ENCODE measurements around the gene CADPS2. TPM values are rescaled to one million over a fixed set of nuclear protein-coding genes. Genes with fewer than 3 reads are reported as not detected.

CADPS2 gene
- total and polyA plus RNA-seq, 2 of the 8 experiments (the other 6 are each of a cell fraction or from before 2014, with no cell fraction given), result 8.9 to 22.3 TPM

DNA sequence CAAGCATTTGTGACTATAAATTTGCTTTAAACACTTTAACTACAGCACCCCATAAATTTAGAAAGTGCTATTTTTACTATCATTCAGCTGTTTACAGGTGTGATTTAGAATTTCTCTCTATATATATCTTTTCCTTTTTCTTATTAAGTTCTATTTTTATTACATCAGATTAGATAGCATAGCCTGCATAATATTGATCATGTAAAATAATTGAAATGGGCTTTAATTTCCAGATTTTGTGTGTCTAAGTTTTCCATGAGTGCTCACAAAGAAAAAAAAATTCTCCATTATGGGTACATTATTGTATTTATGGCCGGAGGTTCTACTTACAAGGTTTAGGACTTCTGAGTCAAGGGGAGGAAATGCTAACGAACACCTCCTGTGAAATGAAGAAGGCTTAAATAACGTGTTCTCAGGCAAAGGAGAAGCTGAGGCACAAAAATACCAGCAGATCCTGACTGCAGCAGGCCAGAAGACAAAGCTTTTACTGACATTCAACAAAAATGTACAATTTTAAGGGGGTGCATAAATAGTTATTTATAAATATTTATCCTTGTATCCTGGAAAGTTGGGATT is 301.5 kb downstream of the CADPS2 start:
- no peak overlapping the region for H4K8ac ChIP-seq (ENCODE audit: extremely low read depth, insufficient read depth, low read length)
- no peak overlapping the region for H3K27ac ChIP-seq (ENCODE audit: low read depth, low read length)
- no peak overlapping the region for H3K56ac ChIP-seq (replicated peaks; ENCODE audit: insufficient read length, low read depth, low read length)
- no peak overlapping the region for H2AFZ ChIP-seq (ENCODE audit: low read length)
- no peak for FAIRE-seq
- H3K4me3 ChIP-seq (ENCODE audit: extremely low read depth in 1 of 4, insufficient read depth in 2 of 4, low read depth in 3 of 4, low read length in 4 of 4), result no peak overlapping the region
- H4K20me1 ChIP-seq (replicated peaks in 1 of 2; ENCODE audit: control insufficient read depth in 1 of 2, insufficient read depth in 2 of 2, low read length in 2 of 2), result no peaks in the 10 kb centered on the region
- H3K18ac ChIP-seq (ENCODE audit: extremely low read depth, low read length), result no peak overlapping the region
- H3K4me2 ChIP-seq (ENCODE audit: insufficient read depth in 1 of 2, low read depth in 2 of 2, low read length in 2 of 2), result no peak overlapping the region
- H3K23ac ChIP-seq (ENCODE audit: insufficient read length), result no peak overlapping the region
- H3K79me2 ChIP-seq (ENCODE audit: control insufficient read depth in 1 of 2, insufficient read depth in 2 of 2, low read length in 2 of 2), result no peaks in the 10 kb centered on the region
- ChIA-PET POLR2A (ENCODE audit: partially characterized antibody) (no interaction called here), CTCF (ENCODE audit: partially characterized antibody) (no interaction called here)
- H3K9me3 ChIP-seq (ENCODE audit: insufficient read depth in 2 of 2, low read depth in 1 of 2, low read length in 1 of 2), result no peaks in the 10 kb centered on the region
- no peak overlapping the region for H2BK15ac ChIP-seq (ENCODE audit: low read length)
- no peak overlapping the region for H3K14ac ChIP-seq (ENCODE audit: insufficient read length)
- H3K27me3 ChIP-seq (replicated peaks in 1 of 4; ENCODE audit: control insufficient read depth in 3 of 4, extremely low read depth in 1 of 4, insufficient read depth in 3 of 4, low read length in 3 of 4), result no peaks in the 10 kb centered on the region
- no peak overlapping the region for H2BK5ac ChIP-seq (ENCODE audit: low read depth, low read length)
- no peak overlapping the region for H3K4ac ChIP-seq (replicated peaks; ENCODE audit: insufficient read length, low read depth, low read length)
- H2BK20ac ChIP-seq (ENCODE audit: low read length), result no peak overlapping the region
- H2BK12ac ChIP-seq (ENCODE audit: low read depth, low read length), result no peak overlapping the region
- no peak overlapping the region for H4K91ac ChIP-seq (replicated peaks; ENCODE audit: insufficient read length, low read length)
- H2AK5ac ChIP-seq (ENCODE audit: low read depth, low read length), result no peak overlapping the region
- no peak overlapping the region for H3K9ac ChIP-seq (replicated peaks in 1 of 4; ENCODE audit: extremely low read depth in 1 of 4, low read depth in 3 of 4, low read length in 3 of 4)
- no peak overlapping the region for H2BK120ac ChIP-seq (replicated peaks; ENCODE audit: low read depth, low read length)
- 33% methylated on average over 3 of the region's 3 CpGs; no CpG with 5 or more reads in 1 of the 2 experiments for WGBS, 2 experiments (ENCODE audit: extremely low coverage in 1 of 2, insufficient coverage in 1 of 2, insufficient read length in 1 of 2, insufficient replicate concordance in 2 of 2, low coverage in 1 of 2, low lambda C conversion rate in 2 of 2, missing lambda C conversion rate in 1 of 2)
- no peaks in the 10 kb centered on the region for H3K79me1 ChIP-seq (ENCODE audit: low read depth, low read length)
- peaks cover 0 to 3% (median 0%) of the 10 kb centered on the region in 4 experiments; a peak in 1 of 7 replicates for H3K4me1 ChIP-seq (replicated peaks in 1 of 4; ENCODE audit: control insufficient read depth in 3 of 4, insufficient read depth in 4 of 4, low read length in 3 of 4)
- DNase-seq (ENCODE audit: low read depth in 1 of 2, low spot score in 2 of 2), result no peak
- no peaks in the 10 kb centered on the region for H3K36me3 ChIP-seq (ENCODE audit: control insufficient read depth in 2 of 4, insufficient read depth in 4 of 4, low read length in 3 of 4)
- H4K5ac ChIP-seq (ENCODE audit: insufficient read length, low read depth, low read length), result no peak overlapping the region
- no peaks in the 10 kb centered on the region for H3K23me2 ChIP-seq (ENCODE audit: low read depth, low read length)
- no peak for TF ChIP-seq EGR1 (IDR thresholded peaks at IDR 0.05; ENCODE audit: borderline replicate concordance, low read depth, low read length)
- TF ChIP-seq POU5F1 (IDR thresholded peaks at IDR 0.05; ENCODE audit: low read depth, low read length), result no peak

All from H1 (cell line).